Psoas muscle (tissue), 8 donors: ENCODE results near the gene MIB2. TPM values are rescaled to one million over a fixed set of nuclear protein-coding genes. Genes with fewer than 3 reads are reported as not detected.

Experiments
- ATAC-seq, 4 donors: fragments of 200-7000 bp; cut with Tn5 transposase; one replicate each; pipeline ENCODE4 v1.9.1; 2020; ENCODE audit warnings: moderate library complexity in 3 of 4, mild to moderate bottlenecking in 2 of 4
- DNase-seq, 2 donors: peaks; one replicate each; pipeline ENCODE4 v3.0.0-alpha.2; 2020
- H3K27ac ChIP-seq: fragments of 200-600 bp; one replicate; pipeline ENCODE4 v1.8.0; 2022
- H3K27me3 ChIP-seq, 3 donors: fragments of 200-600 bp in 1 of 3; one replicate each; pipeline versions ENCODE4 v1.6.1 to v1.8.0; 2013 to 2022; ENCODE audit warnings: low read length in 2 of 3, mild to moderate bottlenecking in 2 of 3, moderate library complexity in 1 of 3; ENCODE audit not compliant: insufficient read depth in 3 of 3
- H3K36me3 ChIP-seq, 2 donors: fragments of 200-600 bp in 1 of 2; one replicate each; pipeline versions ENCODE4 v1.6.1 to v1.8.0; 2013 to 2022; ENCODE audit warnings: low read depth in 1 of 2, mild to moderate bottlenecking in 1 of 2, moderate library complexity in 1 of 2; ENCODE audit not compliant: insufficient read depth in 1 of 2
- H3K4me1 ChIP-seq: fragments of 200-600 bp; one replicate; pipeline ENCODE4 v1.8.0; 2022
- H3K4me3 ChIP-seq: fragments of 200-600 bp; one replicate; pipeline ENCODE4 v1.8.0; 2022; ENCODE audit warnings: mild to moderate bottlenecking
- H3K9me3 ChIP-seq: fragments of 200-600 bp; one replicate; pipeline ENCODE4 v1.8.0; 2022
- CTCF ChIP-seq: fragments of 200-600 bp; IDR thresholded peaks from one replicate; pipeline ENCODE4 v1.8.0; 2022; ENCODE audit warnings: antibody characterized with exemption
- WGBS, 3 donors: extraction: QIAGEN DNeasy Blood & Tissue Kit; methylation state at CpG; one replicate each; pipeline versions ENCODE4 v1.1.6 to v1.1.7; 2013; 5-methylcytosine and 5-hydroxymethylcytosine counted together
- intact Hi-C, 2 donors: fragments of 100-400 bp; cut with DNase I; formaldehyde crosslinking; loops; one replicate each; pipeline versions ENCODE4 v1.11.0 to v1.14.2; 2022
- polyA plus RNA-seq, 3 donors: library from polyadenylated mRNA; stranded (reverse); fragments of 200-250 nt; gene quantifications; one replicate each; pipeline ENCODE4 v1.2.3, GENCODE V29; 2013
- total RNA-seq, 4 donors: library from RNA; stranded (reverse); fragmentation: NEBNext Ultra II Directional in 2 of 4; extraction: Animal tissue kit (Norgen Biotek cat#: 25700) in 2 of 4; gene quantifications; one replicate each; pipeline versions ENCODE4 v1.2.1 to v1.2.4, GENCODE V29; 2021 to 2023
- donor health status: healthy with polysubstance abuse.
- donor health status: DM: no; HTN: no; CAD: no; lungs with moderate emphysema.
- donor health status: Bipolar disorder and iron deficiency.
- donor health status: healthy.
- donor health status: DM: yes; HTN: yes; CAD: no.
- donor health status: DM: no; HTN: no; CAD: no.
- donor health status: DM: no; HTN: no; CAD: no.
- donor health status: DM: yes; HTN: yes; CAD: no.

MIB2 gene
- total and polyA plus RNA-seq, 7 donors, result 41.8 to 106 (median 78.7) TPM

DNA sequence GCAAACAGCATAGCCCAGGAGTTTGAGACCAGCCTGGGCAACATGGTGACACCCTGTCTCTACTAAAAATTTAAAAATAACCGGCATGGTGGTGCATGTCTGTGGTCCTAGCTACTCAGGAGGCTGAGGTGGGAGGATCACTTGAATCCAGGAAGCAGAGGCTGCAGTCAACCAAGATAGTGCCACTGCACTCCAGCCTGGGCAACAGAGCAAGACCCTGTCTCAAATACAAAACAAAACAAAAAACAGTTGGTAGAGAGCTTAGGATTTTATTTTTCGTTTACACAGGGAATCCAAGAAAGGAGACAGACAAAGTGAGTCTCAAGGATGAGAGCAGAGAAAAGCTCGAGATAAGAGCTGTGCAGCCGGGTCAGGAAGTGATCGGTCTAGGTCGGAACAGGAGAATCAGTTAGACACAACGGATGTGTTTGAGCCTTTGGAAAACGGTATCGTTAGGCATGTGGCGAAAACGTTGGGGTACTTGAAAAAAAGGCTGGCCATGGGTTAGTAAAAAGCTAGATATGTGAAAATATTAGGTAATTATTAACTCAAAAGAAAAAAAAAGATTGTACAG is 1.7 kb upstream of the MIB2 start:
- Histone ChIP-seq H3K27me3 (no peaks in the 10 kb centered on the region), H3K4me3 (peak overlapping the region; percentile 97), H3K4me1 (peaks cover 25% of the 10 kb centered on the region), H3K36me3 (peaks cover 0 to 17% of the 10 kb centered on the region in 2 donors), H3K9me3 (no peaks in the 10 kb centered on the region), H3K27ac (no peak overlapping the region)
- intact Hi-C loops, result loop anchor here (5.0 kb wide), 1 partner anchor 36 kb away; no protein-coding TSS in a partner anchor
- DNase-seq (no peak), ATAC-seq (no peak)
- no peak for TF ChIP-seq CTCF
- WGBS, 3 donors, result 74 to 81% (median 80%) methylated on average over 11 of the region's 11 CpGs

- ATAC-seq (peak in 1 of 4 donors; percentile 1), DNase-seq (peak; percentile 20 to 54)
- peaks cover 27% of the 10 kb centered on the region for H3K4me1 ChIP-seq
- intact Hi-C loops, result loop anchor here (5.0 kb wide), 1 partner anchor 37 kb away; no protein-coding TSS in a partner anchor
- H3K27ac ChIP-seq, result peak overlapping the region; percentile 100
- no peaks in the 10 kb centered on the region for H3K9me3 ChIP-seq
- 19 to 24% (median 20%) methylated on average over 30 of the region's 30 CpGs for WGBS, 3 donors
- no peaks in the 10 kb centered on the region for H3K27me3 ChIP-seq
- peaks cover 0 to 19% of the 10 kb centered on the region in 2 donors for H3K36me3 ChIP-seq
- H3K4me3 ChIP-seq, result peak overlapping the region; percentile 97
- TF ChIP-seq CTCF, result no peak
These were observed 921 bp upstream of the MIB2 start for GRCh38 chr1:1614204-1614953.

DNA sequence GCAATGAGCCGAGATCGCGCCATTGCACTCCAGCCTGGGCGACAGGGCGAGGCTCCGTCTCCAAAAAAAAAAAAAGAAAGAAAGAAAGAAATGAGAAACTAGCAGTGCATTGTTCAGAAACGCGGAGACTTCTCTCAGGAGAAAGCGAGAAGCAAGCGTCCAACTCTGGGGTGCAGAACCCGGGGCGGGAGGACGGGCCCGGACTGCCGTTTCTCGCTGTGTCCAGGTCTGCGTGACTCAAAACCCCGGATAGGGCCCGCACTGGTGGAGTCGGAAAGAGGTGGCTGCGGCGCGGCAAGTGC is 395 bp upstream of the MIB2 start:
- Histone ChIP-seq H3K36me3 (peaks cover 0 to 19% of the 10 kb centered on the region in 2 donors), H3K27ac (peak overlapping the region; percentile 100), H3K27me3 (no peaks in the 10 kb centered on the region), H3K9me3 (no peaks in the 10 kb centered on the region), H3K4me1 (peaks cover 32% of the 10 kb centered on the region), H3K4me3 (peak overlapping the region; percentile 97)
- TF ChIP-seq CTCF, result no peak
- intact Hi-C loops, result loop anchor here (5.0 kb wide), 1 partner anchor 38 kb away; no protein-coding TSS in a partner anchor
- WGBS, 3 donors, result 0 to 1% (median 1%) methylated on average over 23 of the region's 23 CpGs
- ATAC-seq, result no peak
- no peak for DNase-seq

DNA sequence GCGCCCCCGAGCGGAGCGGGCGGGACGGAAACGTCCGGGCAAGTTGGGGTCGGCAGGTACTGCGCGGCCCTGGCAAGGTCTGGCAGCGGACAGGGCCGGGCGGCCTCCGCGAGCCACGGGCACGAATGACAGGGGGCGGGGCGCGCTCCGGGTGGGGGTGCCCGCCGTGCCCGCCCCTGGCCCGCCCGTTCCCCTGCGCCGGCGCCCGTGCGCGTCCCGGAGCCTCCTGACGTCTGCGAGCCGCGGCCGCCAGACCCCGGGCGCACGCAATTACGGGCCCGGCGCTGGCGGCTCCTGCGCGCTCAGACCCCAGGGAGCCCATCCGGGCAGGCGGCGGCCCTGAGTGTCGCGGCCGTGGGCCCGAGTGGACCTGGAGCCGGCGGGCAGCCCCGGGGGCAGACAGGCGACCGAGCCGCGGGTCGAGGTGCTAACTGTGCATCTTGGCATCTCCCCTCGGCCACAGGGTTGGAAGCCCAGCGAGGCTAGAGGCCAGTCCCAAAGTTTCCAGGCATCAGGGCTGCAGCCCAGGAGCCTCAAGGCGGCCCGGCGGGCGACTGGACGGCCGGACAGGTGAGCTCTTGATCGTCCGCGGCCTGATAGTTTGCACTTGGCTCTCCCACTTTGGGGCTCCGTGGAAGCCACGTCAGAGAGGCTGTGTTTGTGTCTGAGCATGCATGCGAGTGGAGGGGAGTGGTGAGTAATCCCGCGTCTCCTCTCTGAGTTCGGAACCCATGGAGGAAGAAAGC is 918 bp downstream of the MIB2 start:
- WGBS, 3 donors, result 3 to 5% (median 3%) methylated on average over 38 to 80 of the region's 80 CpGs
- Histone ChIP-seq H3K36me3 (peaks cover 0 to 19% of the 10 kb centered on the region in 2 donors), H3K9me3 (no peaks in the 10 kb centered on the region), H3K27ac (peak overlapping the region; percentile 100), H3K4me3 (peak overlapping the region; percentile 97), H3K27me3 (no peaks in the 10 kb centered on the region), H3K4me1 (peaks cover 45% of the 10 kb centered on the region)
- peak in 2 of 4 donors; percentile 3 to 8 for ATAC-seq
- no peak for TF ChIP-seq CTCF
- DNase-seq, result peak; percentile 53 to 72
- intact Hi-C loops, result no loop called here
